Measurements from ENCODE around the gene FCHSD1.

DNA sequence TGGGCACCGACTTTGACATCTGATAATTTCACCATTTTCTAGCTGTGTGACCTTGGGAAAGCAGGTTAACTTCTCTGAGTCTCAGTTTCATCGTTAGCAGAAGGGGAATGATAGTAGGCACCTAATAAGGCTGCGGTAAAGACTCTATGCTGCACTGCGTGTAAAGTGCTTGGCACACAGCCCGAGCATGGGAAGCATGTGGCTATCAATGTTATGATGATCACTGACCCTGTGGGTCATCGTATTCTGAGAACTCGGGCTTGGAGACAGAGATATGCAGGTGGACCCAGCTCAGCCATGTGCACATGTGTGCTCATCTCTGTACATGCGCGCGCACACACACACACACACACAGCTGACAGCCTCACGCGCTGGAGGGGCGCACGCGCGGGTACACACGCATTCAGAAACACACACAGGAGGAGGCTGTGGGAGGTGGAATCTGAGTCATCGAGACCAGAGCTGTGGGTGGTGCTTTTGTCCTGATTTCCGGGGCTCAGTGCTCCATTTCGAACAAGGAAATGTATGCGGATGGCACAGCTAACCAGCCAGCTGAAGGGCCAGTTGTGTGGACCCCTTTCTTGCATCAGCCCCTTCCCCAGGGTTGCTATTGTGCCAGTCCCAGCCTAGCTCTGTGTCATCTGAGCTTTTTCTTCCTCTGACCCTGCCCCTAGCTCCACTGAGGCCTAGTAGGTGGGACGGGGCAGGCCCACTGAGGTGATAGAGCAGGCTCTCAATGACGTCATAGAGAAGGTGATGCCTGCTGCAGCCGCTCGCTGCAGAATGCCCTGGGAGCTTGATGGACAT is 41.9 kb upstream of the FCHSD1 start:
- TF ChIP-seq POLR2A (IDR thresholded peaks at IDR 0.05), result no peak
- TF ChIP-seq, protein P1, sequence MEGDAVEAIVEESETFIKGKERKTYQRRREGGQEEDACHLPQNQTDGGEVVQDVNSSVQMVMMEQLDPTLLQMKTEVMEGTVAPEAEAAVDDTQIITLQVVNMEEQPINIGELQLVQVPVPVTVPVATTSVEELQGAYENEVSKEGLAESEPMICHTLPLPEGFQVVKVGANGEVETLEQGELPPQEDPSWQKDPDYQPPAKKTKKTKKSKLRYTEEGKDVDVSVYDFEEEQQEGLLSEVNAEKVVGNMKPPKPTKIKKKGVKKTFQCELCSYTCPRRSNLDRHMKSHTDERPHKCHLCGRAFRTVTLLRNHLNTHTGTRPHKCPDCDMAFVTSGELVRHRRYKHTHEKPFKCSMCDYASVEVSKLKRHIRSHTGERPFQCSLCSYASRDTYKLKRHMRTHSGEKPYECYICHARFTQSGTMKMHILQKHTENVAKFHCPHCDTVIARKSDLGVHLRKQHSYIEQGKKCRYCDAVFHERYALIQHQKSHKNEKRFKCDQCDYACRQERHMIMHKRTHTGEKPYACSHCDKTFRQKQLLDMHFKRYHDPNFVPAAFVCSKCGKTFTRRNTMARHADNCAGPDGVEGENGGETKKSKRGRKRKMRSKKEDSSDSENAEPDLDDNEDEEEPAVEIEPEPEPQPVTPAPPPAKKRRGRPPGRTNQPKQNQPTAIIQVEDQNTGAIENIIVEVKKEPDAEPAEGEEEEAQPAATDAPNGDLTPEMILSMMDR (IDR thresholded peaks at IDR 0.05), result no peak
